ENCODE measurements around the gene SIAH3.
"Not testable (repeated sequence)": the region's sequence is repeated elsewhere in the genome, so short reads cannot be mapped to it uniquely, and the experiment has no call there.

Gene SIAH3, protein sequence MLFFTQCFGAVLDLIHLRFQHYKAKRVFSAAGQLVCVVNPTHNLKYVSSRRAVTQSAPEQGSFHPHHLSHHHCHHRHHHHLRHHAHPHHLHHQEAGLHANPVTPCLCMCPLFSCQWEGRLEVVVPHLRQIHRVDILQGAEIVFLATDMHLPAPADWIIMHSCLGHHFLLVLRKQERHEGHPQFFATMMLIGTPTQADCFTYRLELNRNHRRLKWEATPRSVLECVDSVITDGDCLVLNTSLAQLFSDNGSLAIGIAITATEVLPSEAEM

DNA sequence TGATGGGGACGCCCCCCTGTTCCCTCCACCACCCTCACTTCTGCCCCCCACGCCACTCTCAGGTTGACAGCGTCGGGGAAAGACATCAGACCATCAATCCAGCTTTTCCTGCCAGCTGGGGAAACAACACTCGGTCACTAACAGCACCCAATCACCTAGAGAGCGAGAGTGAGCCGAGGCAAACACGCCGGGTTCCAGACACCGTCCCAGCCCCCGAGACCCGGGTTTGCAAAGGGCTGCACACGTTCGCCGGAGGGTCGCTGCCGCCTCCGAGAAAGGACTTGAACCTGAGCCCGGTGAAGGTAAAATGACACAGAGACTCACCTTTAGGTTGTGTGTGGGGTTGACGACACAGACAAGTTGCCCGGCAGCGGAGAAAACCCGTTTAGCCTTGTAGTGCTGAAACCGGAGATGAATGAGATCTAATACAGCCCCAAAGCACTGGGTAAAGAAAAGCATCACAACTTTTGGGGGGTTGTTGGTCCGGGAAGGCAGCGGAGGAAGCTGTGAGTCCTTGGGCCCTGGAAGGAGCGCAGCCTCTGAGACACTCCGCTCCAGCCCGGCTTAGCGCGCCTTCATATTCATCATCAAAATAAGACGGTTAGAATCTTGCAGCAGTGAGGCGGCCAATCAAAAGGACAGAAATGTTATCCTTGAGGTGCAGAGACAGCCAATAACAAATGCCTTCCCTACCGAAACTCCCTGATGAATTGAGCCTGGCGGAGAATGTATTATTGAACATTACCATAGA, at the start of gene SIAH3:
SIAH3 (minus strand) TSS at position 583 of the 751 bp plus-strand sequence; CDS start at position 459, 124 bp downstream.
- DNase-seq (ENCODE audit: low read depth in 2 of 3, low spot score in 1 of 3), result peak in 2 of 3 donors; percentile 13 to 15

DNA sequence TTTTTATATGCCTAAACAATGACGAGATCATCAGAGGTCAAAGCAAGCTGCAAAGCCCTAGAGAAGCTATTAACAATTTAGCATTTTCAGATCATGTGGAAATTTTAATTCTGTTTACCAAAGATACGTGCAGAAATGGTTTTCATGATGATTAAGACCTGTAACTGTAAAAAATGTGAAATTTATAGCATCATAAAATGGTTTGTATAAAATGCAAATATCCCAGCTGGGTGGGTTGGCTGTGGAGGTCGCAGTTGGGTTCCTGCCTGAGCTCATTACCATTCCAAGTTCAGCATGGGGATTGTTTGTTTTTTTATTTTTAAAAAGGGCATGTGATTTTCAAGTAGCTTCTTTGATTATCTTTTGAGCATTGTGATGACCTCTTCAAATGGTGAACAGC, 47.9 kb upstream of the SIAH3 start:
- DNase-seq (ENCODE audit: low read depth in 2 of 3, low spot score in 1 of 3), result no peak

GRCh38 chr13:45897562-45897961, 46.0 kb upstream of the SIAH3 start:
- no peak for DNase-seq (ENCODE audit: low read depth in 2 of 3, low spot score in 1 of 3)

DNA sequence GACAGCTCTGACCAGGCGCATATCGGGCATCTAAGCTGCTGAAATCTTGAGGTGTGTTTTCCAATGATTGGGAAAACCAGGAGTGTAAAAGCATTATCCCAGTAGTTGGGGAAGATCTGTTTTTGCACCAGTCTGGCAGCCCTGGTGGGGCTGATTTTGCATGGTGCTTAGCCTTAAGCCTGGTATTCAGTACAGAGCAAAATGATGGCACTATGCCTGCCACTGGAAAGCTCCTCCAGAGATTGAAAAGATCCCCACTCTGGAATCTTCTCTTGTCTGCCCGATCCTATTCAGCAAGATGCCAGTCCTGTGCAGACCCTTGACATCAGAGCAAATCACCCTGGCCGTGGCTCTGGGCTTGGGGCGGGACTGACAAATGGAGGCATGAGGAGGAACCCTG, 44.7 kb upstream of the SIAH3 start:
- DNase-seq (ENCODE audit: low read depth in 2 of 3, low spot score in 1 of 3), result no peak

DNA sequence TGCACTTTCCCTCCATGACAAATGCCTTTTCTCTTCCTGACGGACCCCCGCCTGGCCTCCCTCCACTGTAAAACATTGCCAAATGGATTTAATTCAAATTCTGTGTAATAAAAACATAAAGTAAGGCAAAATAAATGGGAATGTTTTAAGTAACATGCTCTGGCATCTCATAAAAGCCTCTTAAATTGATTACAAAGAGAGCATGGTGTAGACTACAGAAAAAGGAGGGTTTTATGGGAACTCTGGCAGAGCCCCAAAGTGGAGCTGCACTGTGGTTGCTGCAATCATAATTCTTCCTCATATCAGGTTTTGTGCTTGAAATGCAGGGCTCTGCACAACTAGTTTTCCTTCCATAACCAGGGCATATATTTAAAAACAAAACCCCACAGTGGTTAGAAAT, 44.3 kb upstream of the SIAH3 start:
- no peak for DNase-seq (ENCODE audit: low read depth in 2 of 3, low spot score in 1 of 3)

DNA sequence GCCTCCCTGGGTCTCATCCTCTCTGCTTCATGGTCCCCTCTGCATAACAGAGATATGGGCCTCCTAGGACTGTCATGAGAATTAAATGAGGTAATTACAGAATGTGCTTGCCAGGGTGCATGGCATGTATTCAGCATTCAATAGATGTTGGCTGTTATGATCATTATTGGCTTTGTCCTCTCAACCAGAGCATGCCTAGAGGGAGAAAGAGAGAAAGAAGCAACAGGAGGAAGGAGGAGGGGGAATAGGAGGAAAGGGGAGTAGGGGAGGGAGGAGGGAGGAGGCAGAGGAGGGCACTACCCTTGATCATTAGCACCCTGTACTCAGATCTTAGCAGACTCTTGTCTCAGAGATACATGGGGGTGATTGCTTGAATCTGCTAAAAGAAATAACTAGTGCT, 41.0 kb upstream of the SIAH3 start:
- no peak for DNase-seq (ENCODE audit: low read depth in 2 of 3, low spot score in 1 of 3)

GRCh38 chr13:45889590-45890243, 38.2 kb upstream of the SIAH3 start:
- DNase-seq (ENCODE audit: low read depth in 2 of 3, low spot score in 1 of 3), result no peak

DNA sequence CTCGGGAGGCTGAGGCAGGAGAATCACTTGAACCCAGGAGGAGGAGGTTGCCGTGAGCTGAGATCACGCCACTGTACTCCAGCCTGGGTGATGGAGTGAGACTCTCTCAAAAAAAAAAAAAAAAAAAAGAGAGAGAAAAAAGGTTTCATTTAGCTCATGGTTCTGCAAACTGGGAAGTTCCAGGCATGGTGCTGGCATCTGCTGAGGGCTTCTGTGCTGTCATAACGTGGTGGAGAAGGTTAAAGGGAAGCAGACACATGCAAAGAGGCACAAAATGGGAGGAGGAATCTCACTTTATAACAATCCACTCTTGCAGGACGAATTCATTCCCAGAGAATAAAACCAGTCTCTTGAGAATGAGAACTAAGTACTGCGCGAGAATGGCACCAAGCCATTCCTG, 34.9 kb upstream of the SIAH3 start:
- no peak for DNase-seq (ENCODE audit: low read depth in 2 of 3, low spot score in 1 of 3)

- DNase-seq (ENCODE audit: low read depth in 2 of 3, low spot score in 1 of 3), result no peak
Observed at GRCh38 chr13:45885194-45885593, 33.6 kb upstream of the SIAH3 start.

- no peak for DNase-seq (ENCODE audit: low read depth in 2 of 3, low spot score in 1 of 3)
Observed at GRCh38 chr13:45882626-45883025, 31.1 kb upstream of the SIAH3 start.

DNA sequence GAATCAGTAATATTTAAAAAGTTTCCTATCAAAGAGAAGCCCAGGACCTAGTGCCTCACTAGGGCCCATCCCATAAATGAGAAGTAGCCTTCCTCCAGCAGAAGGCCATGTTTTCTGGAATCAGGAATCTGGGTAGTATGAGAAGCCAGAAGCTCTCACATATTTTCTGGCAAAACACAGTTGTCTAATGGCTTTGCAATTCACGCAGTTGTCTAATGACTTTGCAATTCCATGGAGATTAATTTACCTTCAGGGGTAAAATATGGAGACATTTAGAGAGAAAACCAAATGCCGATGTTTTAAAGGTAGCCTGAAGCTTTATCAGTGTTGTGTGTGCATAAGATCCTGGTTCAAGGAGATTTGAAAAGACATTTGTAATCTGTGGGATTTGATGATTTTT, 29.8 kb upstream of the SIAH3 start:
- no peak for DNase-seq (ENCODE audit: low read depth in 2 of 3, low spot score in 1 of 3)

- DNase-seq (ENCODE audit: low read depth in 2 of 3, low spot score in 1 of 3), result no peak
Observed at GRCh38 chr13:45880242-45880641, 28.7 kb upstream of the SIAH3 start.

GRCh38 chr13:45879666-45880065, 28.1 kb upstream of the SIAH3 start:
- DNase-seq (ENCODE audit: low read depth in 2 of 3, low spot score in 1 of 3), result no peak

DNA sequence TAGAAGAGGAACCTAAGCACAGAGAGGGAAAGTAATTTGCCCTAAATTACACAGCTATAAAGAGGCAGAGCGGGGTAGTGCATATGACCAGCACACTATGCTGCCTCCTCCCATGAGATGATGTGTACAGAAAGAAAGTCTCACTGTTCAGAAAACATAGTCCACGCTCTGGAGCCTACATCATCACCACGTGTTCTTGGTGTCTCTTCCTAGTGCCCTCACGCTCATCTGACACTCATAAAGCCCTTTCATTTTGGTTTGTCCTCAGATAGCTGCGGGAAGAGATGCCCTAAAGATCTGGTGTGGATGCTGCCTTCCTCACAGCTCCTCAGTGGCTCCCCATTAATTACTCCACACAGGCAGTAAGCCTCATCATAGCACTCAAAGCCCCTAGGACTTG, 27.4 kb upstream of the SIAH3 start:
- DNase-seq (ENCODE audit: low read depth in 2 of 3, low spot score in 1 of 3), result no peak

GRCh38 chr13:45876781-45877180, 25.2 kb upstream of the SIAH3 start:
- no peak for DNase-seq (ENCODE audit: low read depth in 2 of 3, low spot score in 1 of 3)

GRCh38 chr13:45875951-45876350, 24.4 kb upstream of the SIAH3 start:
- DNase-seq (ENCODE audit: low read depth in 2 of 3, low spot score in 1 of 3), result no peak

DNA sequence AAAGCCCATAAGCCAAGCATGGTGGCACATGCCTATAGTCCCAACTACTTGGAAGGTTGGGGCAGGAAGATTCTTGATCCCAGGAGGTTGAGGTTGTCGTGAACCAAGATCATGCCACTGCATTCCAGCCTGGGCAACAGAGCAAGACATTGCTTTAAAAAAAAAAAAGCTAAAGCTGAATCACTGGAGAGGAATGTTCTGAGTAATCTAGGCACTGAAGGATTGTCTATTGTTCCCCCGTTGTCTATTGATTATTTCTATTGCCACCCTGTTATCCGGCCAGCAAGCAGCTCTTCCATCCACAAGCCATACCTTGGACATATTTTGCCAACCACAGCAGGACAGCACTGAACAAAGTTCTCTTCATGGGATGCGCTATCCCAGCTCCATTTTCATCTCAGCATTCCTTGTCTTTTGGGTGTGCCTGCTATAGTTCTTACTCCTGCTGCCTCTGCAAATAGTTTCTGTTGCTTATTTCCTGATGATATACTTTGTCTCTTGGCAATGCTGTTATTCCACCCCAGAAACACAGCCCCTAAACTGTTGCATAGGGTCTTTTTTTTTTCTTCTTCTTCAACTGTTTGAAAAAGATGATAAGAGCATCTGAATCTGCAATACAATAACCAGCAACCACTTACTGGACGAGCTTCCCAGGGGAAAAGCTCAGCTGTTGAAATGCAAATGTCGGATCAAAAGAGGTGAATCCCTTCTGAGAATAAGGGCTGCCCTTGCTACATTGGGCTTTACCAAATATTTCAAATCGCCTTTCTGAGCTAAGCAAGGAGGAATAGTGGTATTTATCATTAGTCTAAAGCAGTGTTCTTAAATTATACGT, 22.2 kb upstream of the SIAH3 start:
- DNase-seq (ENCODE audit: low read depth in 2 of 3, low spot score in 1 of 3), result no peak

DNA sequence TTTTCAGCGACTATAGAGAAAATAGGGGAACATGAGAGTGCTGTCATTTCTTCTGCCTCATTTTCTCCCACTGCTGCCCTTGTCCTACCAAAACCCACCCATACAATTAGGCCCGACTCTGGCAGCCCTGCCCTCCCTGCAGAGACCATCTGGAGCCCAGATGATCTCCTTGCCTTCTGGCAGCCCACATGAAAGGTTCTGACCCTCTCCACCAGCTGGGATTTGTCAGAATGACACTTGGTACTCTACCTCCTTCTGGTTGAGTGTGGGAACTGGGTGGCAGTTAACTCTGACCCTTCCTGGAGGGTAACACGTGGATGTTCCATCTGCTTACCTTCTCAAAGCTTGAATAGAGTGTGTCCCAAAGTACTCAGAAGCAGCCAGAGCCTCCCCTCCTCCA, 21.0 kb upstream of the SIAH3 start:
- DNase-seq (ENCODE audit: low read depth in 2 of 3, low spot score in 1 of 3), result no peak

DNA sequence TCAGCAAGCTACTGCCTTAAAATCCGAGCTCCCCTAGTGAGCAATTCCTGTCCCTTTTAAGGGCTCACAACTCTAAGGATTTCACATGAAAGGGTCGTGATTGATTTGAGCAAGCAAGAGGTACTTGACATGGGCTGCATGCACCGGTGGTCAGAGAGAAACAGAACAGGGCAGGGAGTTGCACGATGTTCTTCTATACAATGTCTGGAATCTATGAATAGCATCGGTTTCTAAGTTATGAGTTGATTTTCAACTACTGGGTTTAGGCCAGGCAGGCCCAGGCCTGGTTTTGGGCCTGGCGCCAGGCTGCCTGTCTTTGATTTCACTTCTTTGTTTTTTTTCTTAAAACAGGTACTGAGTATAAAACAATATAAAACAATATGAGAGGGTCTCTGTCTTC, 19.6 kb upstream of the SIAH3 start:
- DNase-seq (ENCODE audit: low read depth in 2 of 3, low spot score in 1 of 3), result not testable (repeated sequence)

- no peak for DNase-seq (ENCODE audit: low read depth in 2 of 3, low spot score in 1 of 3)
Observed at GRCh38 chr13:45870232-45870631, 18.7 kb upstream of the SIAH3 start.

- DNase-seq (ENCODE audit: low read depth in 2 of 3, low spot score in 1 of 3), result no peak
Observed at GRCh38 chr13:45865414-45865813, 13.9 kb upstream of the SIAH3 start.
